AG10803 (cell line): ENCODE data around the gene MYL6.

Source experiments
- DNase-seq: peaks from one replicate; pipeline ENCODE4 v3.0.0; 2010; ENCODE audit warnings: low read depth
- H3K4me3 ChIP-seq: 2 replicates; pipeline ENCODE4 v1.5.1; 2011; ENCODE audit warnings: mild to moderate bottlenecking, low read length, control low read depth
- CTCF ChIP-seq: conservative IDR thresholded peaks from 2 replicates; pipeline ENCODE4 v1.5.1; 2011; ENCODE audit warnings: mild to moderate bottlenecking, low read length, control low read depth, inconsistent platforms

The MYL6 gene

GRCh38 chr12:56157201-56158028 is 744 bp upstream of the MYL6 start:
- TF ChIP-seq CTCF, result peak; percentile 71
- peak; percentile 86 for DNase-seq

GRCh38 chr12:56158926-56159461 is 835 bp downstream of the MYL6 start:
- no peak for TF ChIP-seq CTCF
- DNase-seq, result peak; percentile 78

More at GRCh38 chr12:56157201-56158028, 744 bp upstream of the MYL6 start:
- peak overlapping the region; percentile 100 for H3K4me3 ChIP-seq

GRCh38 chr12:56159482-56160192 is 1.5 kb downstream of the MYL6 start:
- TF ChIP-seq CTCF, result no peak
- H3K4me3 ChIP-seq, result peak overlapping the region; percentile 100
- no peak for DNase-seq

More at GRCh38 chr12:56158926-56159461, 835 bp downstream of the MYL6 start:
- peak overlapping the region; percentile 100 for H3K4me3 ChIP-seq

GRCh38 chr12:56160193-56160763 is 2.1 kb downstream of the MYL6 start:
- DNase-seq, result no peak
- H3K4me3 ChIP-seq, result peak overlapping the region; percentile 100
- no peak for TF ChIP-seq CTCF

GRCh38 chr12:56160894-56161689 is 2.9 kb downstream of the MYL6 start:
- TF ChIP-seq CTCF, result no peak
- H3K4me3 ChIP-seq, result peak overlapping the region; percentile 100
- DNase-seq, result no peak

GRCh38 chr12:56161690-56162351 is 3.7 kb downstream of the MYL6 start:
- no peak overlapping the region for H3K4me3 ChIP-seq
- no peak for TF ChIP-seq CTCF
- no peak for DNase-seq
